ENCODE data around the gene CLSTN1.

CLSTN1 gene

DNA sequence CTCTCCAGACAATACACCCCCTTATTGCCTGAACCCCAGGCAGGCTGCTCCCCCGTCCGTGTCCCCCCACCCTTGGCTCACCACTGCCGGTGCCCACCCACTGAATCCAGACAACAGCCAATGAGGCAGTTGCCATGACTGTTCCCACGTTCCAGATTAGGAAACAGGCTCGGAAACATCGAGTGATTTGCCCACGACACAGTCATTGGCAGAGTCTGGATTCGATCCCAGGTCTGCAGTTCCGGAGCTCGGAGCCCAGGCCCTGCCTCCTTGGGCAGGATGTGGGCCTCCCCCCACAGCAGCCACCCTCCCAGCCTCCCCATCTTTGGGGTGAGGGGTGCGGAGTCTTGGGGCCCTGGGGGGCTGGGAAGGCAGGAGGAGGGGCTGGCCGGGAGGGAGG, 20.3 kb upstream of the CLSTN1 start:
- H3K9me3 ChIP-seq (ENCODE audit: severe bottlenecking), result no peaks in the 10 kb centered on the region
- peaks cover 32% of the 10 kb centered on the region for H3K4me1 ChIP-seq (ENCODE audit: insufficient read depth, poor library complexity, severe bottlenecking)
- TF ChIP-seq, protein P1, sequence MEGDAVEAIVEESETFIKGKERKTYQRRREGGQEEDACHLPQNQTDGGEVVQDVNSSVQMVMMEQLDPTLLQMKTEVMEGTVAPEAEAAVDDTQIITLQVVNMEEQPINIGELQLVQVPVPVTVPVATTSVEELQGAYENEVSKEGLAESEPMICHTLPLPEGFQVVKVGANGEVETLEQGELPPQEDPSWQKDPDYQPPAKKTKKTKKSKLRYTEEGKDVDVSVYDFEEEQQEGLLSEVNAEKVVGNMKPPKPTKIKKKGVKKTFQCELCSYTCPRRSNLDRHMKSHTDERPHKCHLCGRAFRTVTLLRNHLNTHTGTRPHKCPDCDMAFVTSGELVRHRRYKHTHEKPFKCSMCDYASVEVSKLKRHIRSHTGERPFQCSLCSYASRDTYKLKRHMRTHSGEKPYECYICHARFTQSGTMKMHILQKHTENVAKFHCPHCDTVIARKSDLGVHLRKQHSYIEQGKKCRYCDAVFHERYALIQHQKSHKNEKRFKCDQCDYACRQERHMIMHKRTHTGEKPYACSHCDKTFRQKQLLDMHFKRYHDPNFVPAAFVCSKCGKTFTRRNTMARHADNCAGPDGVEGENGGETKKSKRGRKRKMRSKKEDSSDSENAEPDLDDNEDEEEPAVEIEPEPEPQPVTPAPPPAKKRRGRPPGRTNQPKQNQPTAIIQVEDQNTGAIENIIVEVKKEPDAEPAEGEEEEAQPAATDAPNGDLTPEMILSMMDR (IDR thresholded peaks at IDR 0.05; ENCODE audit: poor library complexity, severe bottlenecking), result no peak
- no peaks in the 10 kb centered on the region for H3K27me3 ChIP-seq (ENCODE audit: insufficient read depth, poor library complexity, severe bottlenecking)
- H3K4me3 ChIP-seq (ENCODE audit: severe bottlenecking), result no peak overlapping the region
- ATAC-seq (ENCODE audit: low read depth) (no peak), DNase-seq (ENCODE audit: low spot score) (peak; percentile 45)
- H3K27ac ChIP-seq (ENCODE audit: poor library complexity, severe bottlenecking), result peak overlapping the region; percentile 98
- H3K36me3 ChIP-seq (ENCODE audit: low read depth), result no peaks in the 10 kb centered on the region

DNA sequence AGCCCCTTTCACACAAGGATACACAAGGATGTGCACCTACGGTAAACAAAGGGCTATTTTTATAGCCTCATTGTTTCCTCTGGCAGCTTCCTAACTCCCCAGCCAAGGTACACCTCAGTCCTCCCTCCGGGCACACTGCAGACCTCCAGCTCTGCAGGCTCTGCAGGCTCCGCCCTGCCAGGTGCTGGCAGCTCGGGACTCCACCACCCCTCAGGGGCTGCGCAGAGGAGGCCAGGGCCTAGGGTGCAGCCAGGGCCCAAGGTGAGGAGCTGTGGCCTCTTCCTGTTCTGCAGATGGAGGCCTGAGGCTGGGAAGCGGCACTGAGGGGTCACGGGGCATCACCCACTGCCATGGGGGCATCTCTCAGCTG, 19.8 kb upstream of the CLSTN1 start:
- H3K4me3 ChIP-seq (ENCODE audit: severe bottlenecking), result no peak overlapping the region
- peak overlapping the region; percentile 98 for H3K27ac ChIP-seq (ENCODE audit: poor library complexity, severe bottlenecking)
- ATAC-seq (ENCODE audit: low read depth) (peak; percentile 86), DNase-seq (ENCODE audit: low spot score) (peak; percentile 86)
- no peaks in the 10 kb centered on the region for H3K36me3 ChIP-seq (ENCODE audit: low read depth)
- peaks cover 32% of the 10 kb centered on the region for H3K4me1 ChIP-seq (ENCODE audit: insufficient read depth, poor library complexity, severe bottlenecking)
- TF ChIP-seq, protein P1 (IDR thresholded peaks at IDR 0.05; ENCODE audit: poor library complexity, severe bottlenecking), result no peak
- no peaks in the 10 kb centered on the region for H3K9me3 ChIP-seq (ENCODE audit: severe bottlenecking)
- no peaks in the 10 kb centered on the region for H3K27me3 ChIP-seq (ENCODE audit: insufficient read depth, poor library complexity, severe bottlenecking)

DNA sequence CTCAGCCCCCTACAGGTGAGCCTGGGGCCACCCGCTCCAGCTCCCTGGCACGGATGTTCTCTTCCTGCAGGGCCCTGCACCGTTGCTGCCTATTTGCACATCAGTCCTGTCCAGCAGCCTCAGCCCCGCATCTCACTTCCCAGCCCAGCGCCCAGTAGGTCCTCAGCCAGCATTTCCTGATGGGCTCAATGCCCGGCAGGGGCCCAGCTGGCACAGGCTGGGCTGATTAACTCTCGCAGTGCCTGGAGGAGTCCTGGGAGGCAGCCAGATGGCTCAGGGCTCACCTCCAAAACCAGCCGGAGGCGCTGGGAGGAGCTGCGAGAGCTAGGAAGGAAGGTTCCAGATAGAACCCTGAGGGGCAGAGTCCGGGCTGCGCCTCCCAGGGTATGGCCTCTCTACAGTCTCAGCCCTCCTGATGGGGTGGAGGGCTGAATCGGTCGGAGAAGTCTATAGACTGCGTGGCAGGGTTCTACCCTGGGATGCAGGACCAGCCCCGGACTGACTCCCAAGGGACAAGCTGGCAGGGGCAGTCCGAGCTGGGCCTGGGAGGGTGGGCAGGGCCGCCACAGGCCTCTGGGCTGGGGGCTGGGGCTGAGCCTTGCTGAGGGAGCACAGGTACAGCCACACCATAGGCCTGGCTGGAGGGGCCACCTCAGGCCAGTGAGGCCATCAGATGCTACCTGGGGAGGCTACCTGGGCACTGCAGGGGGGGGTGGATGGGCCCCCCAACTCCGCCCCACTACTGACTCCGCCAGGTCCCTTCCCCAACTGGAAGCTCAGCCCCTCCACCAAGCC, 19.2 kb upstream of the CLSTN1 start:
- Histone ChIP-seq H3K27me3 (ENCODE audit: insufficient read depth, poor library complexity, severe bottlenecking) (no peaks in the 10 kb centered on the region), H3K27ac (ENCODE audit: poor library complexity, severe bottlenecking) (peak overlapping the region; percentile 98), H3K4me1 (ENCODE audit: insufficient read depth, poor library complexity, severe bottlenecking) (peaks cover 33% of the 10 kb centered on the region), H3K4me3 (ENCODE audit: severe bottlenecking) (no peak overlapping the region), H3K36me3 (ENCODE audit: low read depth) (no peaks in the 10 kb centered on the region), H3K9me3 (ENCODE audit: severe bottlenecking) (no peaks in the 10 kb centered on the region)
- DNase-seq (ENCODE audit: low spot score), result peak; percentile 51
- TF ChIP-seq, protein P1 (IDR thresholded peaks at IDR 0.05; ENCODE audit: poor library complexity, severe bottlenecking), result no peak
- peak; percentile 30 for ATAC-seq (ENCODE audit: low read depth)

DNA sequence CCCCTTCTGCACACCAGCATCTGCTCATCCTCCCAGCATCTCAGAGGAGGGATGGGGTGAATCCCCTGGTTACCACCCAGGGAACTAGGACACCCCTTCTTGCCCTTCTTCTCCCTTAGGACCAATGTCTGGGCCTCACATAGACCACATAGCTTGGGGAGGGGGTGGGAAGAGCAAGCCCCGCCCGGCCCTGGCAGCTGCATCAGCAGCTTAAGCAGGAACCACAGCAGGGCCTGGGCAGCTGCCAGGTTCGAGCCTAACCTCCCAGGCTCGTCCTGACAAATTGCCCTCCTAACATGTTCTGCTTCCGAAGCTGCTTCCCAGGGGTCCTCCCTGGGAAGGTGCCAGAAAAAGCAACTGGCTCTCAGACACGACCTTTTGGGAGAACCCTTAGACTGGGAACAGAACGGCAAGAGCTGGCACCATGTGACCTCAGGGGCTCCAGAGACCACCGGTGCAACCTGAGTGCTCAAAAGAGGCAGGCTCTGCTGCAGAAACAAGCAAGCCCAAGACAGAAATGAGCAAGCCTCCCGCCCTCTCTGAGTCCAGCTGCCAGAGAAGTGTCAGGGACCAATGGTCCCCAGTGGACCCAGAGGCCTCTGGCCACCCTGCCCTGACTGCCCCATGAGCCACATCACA, 18.4 kb upstream of the CLSTN1 start:
- peak overlapping the region; percentile 98 for H3K27ac ChIP-seq (ENCODE audit: poor library complexity, severe bottlenecking)
- ATAC-seq (ENCODE audit: low read depth) (no peak), DNase-seq (ENCODE audit: low spot score) (peak; percentile 57)
- TF ChIP-seq, protein P1 (IDR thresholded peaks at IDR 0.05; ENCODE audit: poor library complexity, severe bottlenecking), result no peak
- H3K9me3 ChIP-seq (ENCODE audit: severe bottlenecking), result no peaks in the 10 kb centered on the region
- H3K27me3 ChIP-seq (ENCODE audit: insufficient read depth, poor library complexity, severe bottlenecking), result no peaks in the 10 kb centered on the region
- no peak overlapping the region for H3K4me3 ChIP-seq (ENCODE audit: severe bottlenecking)
- H3K4me1 ChIP-seq (ENCODE audit: insufficient read depth, poor library complexity, severe bottlenecking), result peaks cover 40% of the 10 kb centered on the region
- no peaks in the 10 kb centered on the region for H3K36me3 ChIP-seq (ENCODE audit: low read depth)

GRCh38 chr1:9841460-9841859, 17.7 kb upstream of the CLSTN1 start:
- Histone ChIP-seq H3K4me1 (ENCODE audit: insufficient read depth, poor library complexity, severe bottlenecking) (peaks cover 48% of the 10 kb centered on the region), H3K4me3 (ENCODE audit: severe bottlenecking) (no peak overlapping the region), H3K27ac (ENCODE audit: poor library complexity, severe bottlenecking) (peak overlapping the region; percentile 98), H3K27me3 (ENCODE audit: insufficient read depth, poor library complexity, severe bottlenecking) (no peaks in the 10 kb centered on the region), H3K36me3 (ENCODE audit: low read depth) (no peaks in the 10 kb centered on the region), H3K9me3 (ENCODE audit: severe bottlenecking) (no peaks in the 10 kb centered on the region)
- ATAC-seq (ENCODE audit: low read depth), result no peak
- peak; percentile 28 for DNase-seq (ENCODE audit: low spot score)
- TF ChIP-seq, protein P1 (IDR thresholded peaks at IDR 0.05; ENCODE audit: poor library complexity, severe bottlenecking), result no peak
